H9 (cell line): ENCODE measurements around the gene ARPC4. TPM values are rescaled to one million over a fixed set of nuclear protein-coding genes. Genes with fewer than 3 reads are reported as not detected.

Experiments
- DNase-seq: peaks from one replicate; pipeline ENCODE4 v3.0.0-alpha.2; 2017
- H2AFZ ChIP-seq: one replicate; pipeline ENCODE4 v1.6.1; 2013; ENCODE audit warnings: mild to moderate bottlenecking, low read length, control low read depth, moderate library complexity
- H2AK5ac ChIP-seq: 2 replicates; pipeline ENCODE4 v1.6.1; 2013; ENCODE audit warnings: low read length, control low read depth, mixed read lengths; ENCODE audit not compliant: insufficient read length
- H2BK120ac ChIP-seq: one replicate; pipeline ENCODE4 v1.6.1; 2013; ENCODE audit warnings: low read depth, mild to moderate bottlenecking, low read length, control low read depth, inconsistent platforms; ENCODE audit not compliant: poor library complexity, severe bottlenecking
- H2BK12ac ChIP-seq: 2 replicates; pipeline ENCODE4 v1.6.1; 2013; ENCODE audit warnings: low read length, control low read depth, mixed read lengths, low read depth; ENCODE audit not compliant: insufficient read length
- H2BK15ac ChIP-seq: 2 replicates; pipeline ENCODE4 v1.6.1; 2013; ENCODE audit warnings: low read depth, low read length, control low read depth
- H2BK20ac ChIP-seq: one replicate; pipeline ENCODE4 v1.6.1; 2013; ENCODE audit warnings: low read depth, mild to moderate bottlenecking, low read length, control low read depth, inconsistent platforms; ENCODE audit not compliant: poor library complexity, severe bottlenecking
- H2BK5ac ChIP-seq: 2 replicates; pipeline ENCODE4 v1.6.1; 2013; ENCODE audit warnings: low read length, control low read depth, mixed read lengths; ENCODE audit not compliant: insufficient read length
- H3K14ac ChIP-seq: 2 replicates; pipeline ENCODE4 v1.6.1; 2013; ENCODE audit warnings: low read length, control low read depth; ENCODE audit not compliant: insufficient read depth
- H3K18ac ChIP-seq: 2 replicates; pipeline ENCODE4 v1.6.1; 2013; ENCODE audit warnings: low read depth, mild to moderate bottlenecking, mixed read lengths, low read length, control low read depth; ENCODE audit not compliant: insufficient read length
- H3K23ac ChIP-seq: 2 replicates; pipeline ENCODE4 v1.6.1; 2013; ENCODE audit warnings: low read length, control low read depth, mixed read lengths, low read depth; ENCODE audit not compliant: insufficient read length
- H3K23me2 ChIP-seq: 2 replicates; pipeline ENCODE4 v1.6.1; 2013; ENCODE audit warnings: low read depth, mild to moderate bottlenecking, mixed read lengths, low read length, control low read depth; ENCODE audit not compliant: insufficient read length, poor library complexity, severe bottlenecking
- H3K27ac ChIP-seq: 2 replicates; pipeline ENCODE4 v1.5.1; 2013; ENCODE audit warnings: low read length, control low read depth, mixed read lengths, low read depth; ENCODE audit not compliant: insufficient read length
- H3K27me3 ChIP-seq: 2 replicates; pipeline ENCODE4 v1.6.1; 2013; ENCODE audit warnings: low read length, control low read depth, inconsistent platforms; ENCODE audit not compliant: insufficient read depth
- H3K4ac ChIP-seq: 2 replicates; pipeline ENCODE4 v1.6.1; 2013; ENCODE audit warnings: low read depth, mild to moderate bottlenecking, control low read depth, inconsistent platforms, low read length, moderate library complexity
- H3K4me1 ChIP-seq: 2 replicates; pipeline ENCODE4 v1.6.1; 2013; ENCODE audit warnings: low read length, control low read depth, inconsistent platforms; ENCODE audit not compliant: insufficient read depth
- H3K4me2 ChIP-seq: 2 replicates; pipeline ENCODE4 v1.6.1; 2013; ENCODE audit warnings: low read length, control low read depth, mixed read lengths; ENCODE audit not compliant: insufficient read length, insufficient read depth
- H3K56ac ChIP-seq: 2 replicates; pipeline ENCODE4 v1.6.1; 2013; ENCODE audit warnings: low read depth, mild to moderate bottlenecking, mixed read lengths, low read length, control low read depth; ENCODE audit not compliant: insufficient read length
- H3K79me1 ChIP-seq: 2 replicates; pipeline ENCODE4 v1.6.1; 2013; ENCODE audit warnings: low read depth, mild to moderate bottlenecking, moderate library complexity, low read length, control low read depth, inconsistent platforms; ENCODE audit not compliant: insufficient read depth, poor library complexity, severe bottlenecking
- H3K79me2 ChIP-seq: 2 replicates; pipeline ENCODE4 v1.6.1; 2013; ENCODE audit warnings: low read length, control low read depth, inconsistent platforms; ENCODE audit not compliant: insufficient read depth
- H3K9ac ChIP-seq: 2 replicates; pipeline ENCODE4 v1.6.1; 2013; ENCODE audit warnings: low read length, control low read depth, mixed read lengths; ENCODE audit not compliant: insufficient read length; ENCODE audit errors: extremely low read depth
- H3K9me3 ChIP-seq: one replicate; pipeline ENCODE4 v1.6.1; 2013; ENCODE audit warnings: low read depth, low read length, inconsistent platforms; ENCODE audit not compliant: control insufficient read depth
- H3T11ph ChIP-seq: one replicate; pipeline ENCODE4 v1.6.1; 2013; ENCODE audit warnings: mild to moderate bottlenecking, low read length, control low read depth, inconsistent platforms
- H4K20me1 ChIP-seq: one replicate; pipeline ENCODE4 v1.6.1; 2013; ENCODE audit not compliant: control insufficient read depth, insufficient read length, insufficient read depth
- H4K5ac ChIP-seq: 2 replicates; pipeline ENCODE4 v1.6.1; 2013; ENCODE audit warnings: low read depth, mild to moderate bottlenecking, mixed read lengths, low read length, control low read depth; ENCODE audit not compliant: insufficient read length
- H4K8ac ChIP-seq: replicated peaks from 2 replicates; pipeline ENCODE4 v1.6.1; 2013; ENCODE audit warnings: low read length, control low read depth, mixed read lengths, low read depth; ENCODE audit not compliant: insufficient read length
- H4K91ac ChIP-seq: 2 replicates; pipeline ENCODE4 v1.6.1; 2013; ENCODE audit warnings: low read depth, mild to moderate bottlenecking, moderate library complexity, mixed read lengths, low read length, control low read depth; ENCODE audit not compliant: insufficient read length
- H3K27ac Mint-ChIP-seq, 3 experiments: 2 replicates in 2 of 3; 3 replicates in 1 of 3; pipeline ENCODE4 v1.8.0; 2020 to 2021; ENCODE audit warnings: mixed read lengths in 3 of 3, mild to moderate bottlenecking in 1 of 3, moderate library complexity in 1 of 3
- H3K27me3 Mint-ChIP-seq: 2 replicates; pipeline ENCODE4 v1.8.0; 2021; ENCODE audit warnings: low read depth, mild to moderate bottlenecking, moderate library complexity, mixed read lengths
- H3K36me3 Mint-ChIP-seq, 3 experiments: 2 replicates in 2 of 3; 3 replicates in 1 of 3; pipeline ENCODE4 v1.8.0; 2020 to 2021; ENCODE audit warnings: low read depth in 3 of 3, mixed read lengths in 3 of 3; ENCODE audit not compliant: insufficient read depth in 1 of 3
- H3K4me1 Mint-ChIP-seq, 2 experiments: 2 replicates each; pipeline ENCODE4 v1.8.0; 2020; ENCODE audit warnings: mixed read lengths in 2 of 2
- H3K4me3 Mint-ChIP-seq, 2 experiments: 2 replicates in 1 of 2; 3 replicates in 1 of 2; pipeline ENCODE4 v1.8.0; 2020 to 2021; ENCODE audit warnings: mild to moderate bottlenecking in 2 of 2, mixed read lengths in 2 of 2, moderate library complexity in 1 of 2
- H3K9me3 Mint-ChIP-seq, 2 experiments: 2 replicates in 1 of 2; 3 replicates in 1 of 2; pipeline ENCODE4 v1.8.0; 2020; ENCODE audit warnings: mild to moderate bottlenecking in 2 of 2, mixed read lengths in 2 of 2, moderate library complexity in 1 of 2
- CTCF ChIP-seq: fragments of 200-600 bp; sonication (generic); conservative IDR thresholded peaks from 3 replicates; pipeline ENCODE4 v1.8.0; 2021; ENCODE audit warnings: antibody characterized with exemption, mild to moderate bottlenecking
- WGBS: extraction: QIAGEN DNeasy Blood & Tissue Kit; methylation state at CpG from one replicate; pipeline ENCODE4 v1.1.7; 2013; ENCODE audit warnings: missing lambda C conversion rate, low lambda C conversion rate, mixed read lengths; ENCODE audit not compliant: insufficient read length; ENCODE audit errors: extremely low coverage; 5-methylcytosine and 5-hydroxymethylcytosine counted together
- total RNA-seq: library from RNA; stranded (reverse); gene quantifications from 2 replicates; pipeline ENCODE4 v1.2.1, GENCODE V29; 2021

The ARPC4 gene
- total RNA-seq, 1 experiment from 2014 or later: 161 TPM

DNA sequence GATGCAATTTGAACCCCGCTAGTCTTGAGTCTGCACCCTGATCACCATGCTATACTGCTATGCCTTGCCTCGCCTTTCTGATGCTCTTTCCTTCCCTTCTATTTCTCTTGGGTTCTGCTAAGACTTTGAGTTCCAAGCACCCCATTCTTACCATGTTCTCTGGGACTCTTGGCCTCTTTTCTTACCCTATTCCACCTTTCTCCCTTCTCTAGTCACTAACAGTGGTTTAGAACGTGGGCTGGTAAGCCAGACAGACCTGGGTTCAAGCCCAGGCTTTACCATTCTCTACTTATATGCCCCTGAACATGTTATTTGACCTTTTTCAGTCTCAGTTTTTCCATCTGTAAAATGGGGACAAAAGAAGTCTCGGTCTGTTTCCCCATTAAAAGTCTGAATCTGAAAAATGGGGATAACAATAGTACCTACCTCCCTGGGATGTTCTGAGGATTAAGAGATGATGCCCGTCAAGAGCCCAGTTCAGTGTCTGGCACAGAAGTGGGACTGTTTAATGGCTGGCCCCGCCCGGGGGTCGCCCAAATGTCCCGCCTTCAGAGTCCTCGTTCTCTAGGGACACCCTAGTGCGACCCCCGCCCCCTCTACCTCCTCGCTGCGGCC lies 985 bp upstream of the ARPC4 start:
- Histone ChIP-seq H2BK120ac (peak overlapping the region; percentile 3), H2BK12ac (no peak overlapping the region), H3K79me1 (no peaks in the 10 kb centered on the region), H3K9me3 (no peaks in the 10 kb centered on the region), H3K9ac (peak overlapping the region; percentile 61), H3K79me2 (peaks cover 5% of the 10 kb centered on the region; the same call in 1 of the 2 replicates), H2BK5ac (no peak overlapping the region), H3K27ac (no peak overlapping the region), H3K23me2 (peaks cover 6% of the 10 kb centered on the region), H2BK20ac (no peak overlapping the region), H3K27me3 (no peaks in the 10 kb centered on the region), H4K8ac (no peak overlapping the region), H4K20me1 (no peaks in the 10 kb centered on the region), H3K4ac (no peak overlapping the region; the same call in 1 of the 2 replicates), H4K91ac (no peak overlapping the region), H3K23ac (no peak overlapping the region), H3K14ac (peak overlapping the region; percentile 32; the same call in 1 of the 2 replicates), H2AK5ac (no peak overlapping the region), H3K4me1 (no peaks in the 10 kb centered on the region), H4K5ac (no peak overlapping the region), H3K18ac (no peak overlapping the region), H3K4me2 (peak overlapping the region; percentile 81), H3T11ph (no peak overlapping the region), H3K56ac (no peak overlapping the region), H2AFZ (no peak overlapping the region), H2BK15ac (no peak overlapping the region)
- TF ChIP-seq CTCF: no peak
- WGBS: no CpG with 5 or more reads among the region's 14 CpGs
- Mint-ChIP-seq H3K27me3 (peaks cover 1% of the 10 kb centered on the region; the same call in 1 of the 2 replicates), H3K4me3 (peak overlapping the region; percentile 94 to 95), H3K27ac (peak overlapping the region; percentile 100; a peak in 4 of 7 replicates), H3K4me1 (peaks cover 10 to 19% of the 10 kb centered on the region in 2 experiments), H3K9me3 (no peaks in the 10 kb centered on the region), H3K36me3 (peaks cover 25 to 51% (median 42%) of the 10 kb centered on the region in 3 experiments; a peak in 6 of 7 replicates)
- DNase-seq: no peak
